Keratinocyte (primary cell): ENCODE data around the gene NOSIP. TPM values are rescaled to one million over a fixed set of nuclear protein-coding genes. Genes with fewer than 3 reads are reported as not detected.
A peak's percentile ranks its signal among the peaks of the same experiment; 100 is the strongest.

ENCODE experiments used
- DNase-seq: peaks from one replicate; pipeline ENCODE4 v3.0.0-alpha.2; 2011; ENCODE audit warnings: low read depth, missing footprints, low spot score
- FAIRE-seq: peaks from 2 replicates; lab custom pipeline; 2011; peaks lifted over from hg19 to GRCh38; lab: Jason Lieb, UNC
- H2AFZ ChIP-seq: 2 replicates; pipeline ENCODE4 v1.6.0; 2012; ENCODE audit warnings: low read length, control low read depth, inconsistent platforms; ENCODE audit not compliant: control insufficient read depth
- H3K27ac ChIP-seq: 2 replicates; pipeline ENCODE4 v1.5.1; 2011; ENCODE audit warnings: low read length; ENCODE audit not compliant: control insufficient read depth, insufficient read depth
- H3K27me3 ChIP-seq: 3 replicates; pipeline ENCODE4 v1.6.0; 2011; ENCODE audit warnings: low read length; ENCODE audit not compliant: control insufficient read depth, insufficient read depth; ENCODE audit errors: extremely low read depth
- H3K36me3 ChIP-seq, 2 experiments: 2 replicates in 1 of 2; 3 replicates in 1 of 2; pipeline ENCODE4 v1.5.1; 2011; ENCODE audit warnings: low read length in 2 of 2, mild to moderate bottlenecking in 1 of 2; ENCODE audit not compliant: control insufficient read depth in 2 of 2, insufficient read depth in 2 of 2; ENCODE audit errors: extremely low read depth in 1 of 2
- H3K4me1 ChIP-seq: 3 replicates; pipeline ENCODE4 v1.5.1; 2011; ENCODE audit warnings: low read length; ENCODE audit not compliant: control insufficient read depth, insufficient read depth; ENCODE audit errors: extremely low read depth
- H3K4me2 ChIP-seq: 3 replicates; pipeline ENCODE4 v1.6.0; 2011; ENCODE audit warnings: low read depth, low read length; ENCODE audit not compliant: control insufficient read depth, insufficient read depth; ENCODE audit errors: extremely low read depth
- H3K4me3 ChIP-seq, 3 experiments: fragments of 200-600 bp in 1 of 3; sonication (generic) in 1 of 3; 2 replicates in 2 of 3; 3 replicates in 1 of 3; pipeline ENCODE4 v1.5.1; 2011 to 2016; ENCODE audit warnings: low read length in 3 of 3, mild to moderate bottlenecking in 3 of 3, control low read depth in 2 of 3, inconsistent platforms in 1 of 3, low read depth in 1 of 3, mixed read lengths in 1 of 3, mixed run types in 1 of 3, moderate library complexity in 1 of 3; ENCODE audit not compliant: control insufficient read depth in 2 of 3, insufficient read depth in 2 of 3; ENCODE audit errors: extremely low read depth in 1 of 3
- H3K79me2 ChIP-seq: 2 replicates; pipeline ENCODE4 v1.6.0; 2012; ENCODE audit warnings: low read length; ENCODE audit not compliant: control insufficient read depth, insufficient read depth
- H3K9ac ChIP-seq: 3 replicates; pipeline ENCODE4 v1.6.0; 2011; ENCODE audit warnings: low read length; ENCODE audit not compliant: control insufficient read depth, insufficient read depth; ENCODE audit errors: extremely low read depth
- H3K9me1 ChIP-seq: 3 replicates; pipeline ENCODE4 v1.6.0; 2011; ENCODE audit warnings: low read length; ENCODE audit not compliant: control insufficient read depth, insufficient read depth; ENCODE audit errors: extremely low read depth
- H3K9me3 ChIP-seq: 2 replicates; pipeline ENCODE4 v1.5.1; 2012; ENCODE audit warnings: low read depth, low read length; ENCODE audit not compliant: control insufficient read depth
- H4K20me1 ChIP-seq: 3 replicates; pipeline ENCODE4 v1.6.0; 2011; ENCODE audit warnings: low read length; ENCODE audit not compliant: control insufficient read depth, insufficient read depth; ENCODE audit errors: extremely low read depth
- CTCF ChIP-seq, 3 experiments: IDR thresholded peaks in 1 of 3; conservative IDR thresholded peaks in 1 of 3; optimal IDR thresholded peaks in 1 of 3; 2 replicates in 2 of 3; 3 replicates in 1 of 3; pipeline versions ENCODE3 to v1.5.1; 2011; ENCODE audit warnings: low read length in 3 of 3, mild to moderate bottlenecking in 3 of 3, moderate library complexity in 2 of 3, control low read depth in 1 of 3, inconsistent platforms in 1 of 3; ENCODE audit not compliant: insufficient read depth in 2 of 3; ENCODE audit errors: extremely low read depth in 1 of 3
- EZH2 ChIP-seq: IDR thresholded peaks from one replicate; pipeline ENCODE4 v1.6.1; 2012; ENCODE audit warnings: inconsistent platforms, mild to moderate bottlenecking, low read length, moderate library complexity
- dilution Hi-C: fragments of 300-500 bp; cut with MboI; formaldehyde crosslinking; loops from one replicate; pipeline ENCODE4 v1.7.0; 2020; ENCODE audit warnings: low sequenced_read_pairs; ENCODE audit not compliant: extremely low pct_ligation_motif_present
- polyA plus RNA-seq, 5 experiments: library from polyadenylated mRNA; depleted of rRNA in 3 of 5; stranded (reverse) in 3 of 5; stranded (forward) in 1 of 5; unstranded in 1 of 5; fragments of >200 nt; gene quantifications; 1 replicate in 1 of 5; 2 replicates in 3 of 5; 3 replicates in 1 of 5; pipeline versions ENCODE4 v1.2.1 to v1.2.3, GENCODE V29; 2011 to 2012; ENCODE audit warnings: missing spikeins in 2 of 5, low read depth in 1 of 5, low replicate concordance in 1 of 5

The NOSIP gene
- polyA plus RNA-seq, 1 donor (not counting 4 experiments of a cell fraction or from before 2014, with no cell fraction given), result 36.6 TPM

- TF ChIP-seq CTCF (optimal IDR thresholded peaks at IDR 0.05 in 1 of 3, IDR thresholded peaks at IDR 0.05 in 1 of 3, conservative IDR thresholded peaks at IDR 0.05 in 1 of 3; ENCODE audit: extremely low read depth in 1 of 3, insufficient read depth in 2 of 3, low read length in 3 of 3), result no peak
- TF ChIP-seq EZH2, result no peak
- Histone ChIP-seq H3K27me3 (no peaks in the 10 kb centered on the region), H3K36me3 (peaks cover 25 to 26% of the 10 kb centered on the region in 2 experiments), H4K20me1 (no peaks in the 10 kb centered on the region), H3K9me3 (no peaks in the 10 kb centered on the region), H3K9me1 (no peaks in the 10 kb centered on the region), H3K27ac (no peak overlapping the region), H3K79me2 (no peaks in the 10 kb centered on the region), H3K4me2 (no peak overlapping the region), H2AFZ (no peak overlapping the region), H3K4me3 (no peak overlapping the region), H3K9ac (no peak overlapping the region), H3K4me1 (peaks cover 15% of the 10 kb centered on the region)
- no peak for DNase-seq
- dilution Hi-C loops, result no loop called here
- no peak for FAIRE-seq
These were observed 24.6 kb downstream of the NOSIP start for GRCh38 chr19:49555600-49556411.

- Histone ChIP-seq H3K36me3 (peaks cover 25 to 26% of the 10 kb centered on the region in 2 experiments), H3K27ac (peak overlapping the region; percentile 85), H4K20me1 (no peaks in the 10 kb centered on the region), H3K79me2 (no peaks in the 10 kb centered on the region), H3K4me2 (no peak overlapping the region), H3K27me3 (no peaks in the 10 kb centered on the region), H3K9me1 (no peaks in the 10 kb centered on the region), H3K4me1 (peaks cover 15% of the 10 kb centered on the region), H2AFZ (no peak overlapping the region), H3K9ac (no peak overlapping the region), H3K9me3 (no peaks in the 10 kb centered on the region), H3K4me3 (no peak overlapping the region)
- TF ChIP-seq CTCF (optimal IDR thresholded peaks at IDR 0.05 in 1 of 3, IDR thresholded peaks at IDR 0.05 in 1 of 3, conservative IDR thresholded peaks at IDR 0.05 in 1 of 3; ENCODE audit: extremely low read depth in 1 of 3, insufficient read depth in 2 of 3, low read length in 3 of 3) (no peak), EZH2 (no peak)
- dilution Hi-C loops, result no loop called here
- FAIRE-seq, result no peak
- DNase-seq, result no peak
These were observed 25.6 kb downstream of the NOSIP start for GRCh38 chr19:49554701-49555181.
